Hepatocyte (in vitro differentiated cells): ENCODE results near the gene HECW1. TPM values are rescaled to one million over a fixed set of nuclear protein-coding genes. Genes with fewer than 3 reads are reported as not detected.

Experiments
- DNase-seq: peaks from one replicate; pipeline ENCODE4 v3.0.0-alpha.2; 2016; ENCODE audit warnings: low spot score
- H2AFZ ChIP-seq: fragments of 200-600 bp; sonication (generic); 2 replicates; pipeline ENCODE4 v1.6.0; 2016; ENCODE audit warnings: antibody characterized with exemption, mild to moderate bottlenecking
- H3K27ac ChIP-seq: fragments of 200-600 bp; sonication (generic); 2 replicates; pipeline ENCODE4 v1.5.1; 2016; ENCODE audit warnings: mild to moderate bottlenecking
- H3K27me3 ChIP-seq: fragments of 200-600 bp; sonication (generic); 2 replicates; pipeline ENCODE4 v1.6.1; 2016
- H3K36me3 ChIP-seq: fragments of 200-600 bp; sonication (generic); replicated peaks from 2 replicates; pipeline ENCODE4 v1.5.1; 2016; ENCODE audit warnings: low read depth; ENCODE audit not compliant: insufficient read depth
- H3K4me1 ChIP-seq: fragments of 200-600 bp; sonication (generic); 2 replicates; pipeline ENCODE4 v1.5.1; 2016; ENCODE audit warnings: mild to moderate bottlenecking, moderate library complexity; ENCODE audit not compliant: insufficient read depth
- H3K4me2 ChIP-seq: fragments of 200-600 bp; sonication (generic); 2 replicates; pipeline ENCODE4 v1.6.0; 2016
- H3K4me3 ChIP-seq: fragments of 200-600 bp; sonication (generic); 2 replicates; pipeline ENCODE4 v1.5.1; 2016; ENCODE audit warnings: mild to moderate bottlenecking
- H3K79me2 ChIP-seq: fragments of 200-600 bp; sonication (generic); 2 replicates; pipeline ENCODE4 v1.6.0; 2017; ENCODE audit warnings: mild to moderate bottlenecking
- H3K9me2 ChIP-seq: fragments of 200-600 bp; sonication (generic); replicated peaks from 2 replicates; pipeline ENCODE4 v1.6.0; 2017; ENCODE audit warnings: mild to moderate bottlenecking; ENCODE audit not compliant: insufficient read depth
- H3K9me3 ChIP-seq: fragments of 200-600 bp; sonication (generic); 2 replicates; pipeline ENCODE4 v1.5.1; 2016; ENCODE audit warnings: low read depth, mild to moderate bottlenecking
- H4K20me1 ChIP-seq: fragments of 200-600 bp; sonication (generic); 2 replicates; pipeline ENCODE4 v1.6.0; 2016; ENCODE audit warnings: mild to moderate bottlenecking; ENCODE audit not compliant: insufficient read depth, poor library complexity, severe bottlenecking
- EZH2 ChIP-seq: fragments of 200-600 bp; sonication (generic); IDR thresholded peaks from 2 replicates; pipeline ENCODE4 v1.6.1; 2016; ENCODE audit warnings: antibody characterized with exemption, mild to moderate bottlenecking, borderline replicate concordance
- EZH2phosphoT487 ChIP-seq: fragments of 200-600 bp; sonication (generic); IDR thresholded peaks from one replicate; pipeline ENCODE4 v1.6.1; 2018; ENCODE audit warnings: antibody characterized with exemption, mild to moderate bottlenecking, low read depth, moderate library complexity; ENCODE audit not compliant: unreplicated experiment, severe bottlenecking
- WGBS: methylation state at CpG from one replicate; pipeline ENCODE4 v1.1.6; 2016; ENCODE audit warnings: low lambda C conversion rate; ENCODE audit errors: missing lambda C conversion rate; 5-methylcytosine and 5-hydroxymethylcytosine counted together
- polyA plus RNA-seq: library from polyadenylated mRNA; unstranded; fragments of >200 nt; fragmentation: Nextera tagmentation; extraction: Ambion mirVana; gene quantifications from 2 replicates; pipeline ENCODE4 v1.2.1, GENCODE V29; 2016
- total RNA-seq: library from RNA; depleted of rRNA; stranded (reverse); fragments of >200 nt; gene quantifications from 2 replicates; pipeline ENCODE4 v1.2.3, GENCODE V29; 2014
- TF ChIP-seq, protein P1 (sequence below): fragments of 200-600 bp; sonication (generic); IDR thresholded peaks from 2 replicates; pipeline ENCODE4 v1.5.1; 2016; ENCODE audit warnings: antibody characterized with exemption, mild to moderate bottlenecking; ENCODE audit not compliant: poor library complexity

The HECW1 gene
- total and polyA plus RNA-seq, 2 experiments from 2014 or later: 1.5 to 7.6 TPM

GRCh38 chr7:43533801-43534479 is 421.5 kb downstream of the HECW1 start:
- peak overlapping the region; percentile 32 for H3K4me2 ChIP-seq
- H3K9me2 ChIP-seq: no peaks in the 10 kb centered on the region
- H4K20me1 ChIP-seq: no peaks in the 10 kb centered on the region
- no peaks in the 10 kb centered on the region for H3K9me3 ChIP-seq
- 54% methylated on average over 6 of the region's 6 CpGs for WGBS
- H3K27ac ChIP-seq: peak overlapping the region; percentile 58
- H3K27me3 ChIP-seq: no peaks in the 10 kb centered on the region
- H3K4me1 ChIP-seq: peaks cover 30% of the 10 kb centered on the region
- no peak overlapping the region for H2AFZ ChIP-seq
- peak; percentile 49 for DNase-seq
- no peaks in the 10 kb centered on the region for H3K36me3 ChIP-seq
- no peak overlapping the region for H3K4me3 ChIP-seq
- no peaks in the 10 kb centered on the region for H3K79me2 ChIP-seq
- TF ChIP-seq, protein P1, sequence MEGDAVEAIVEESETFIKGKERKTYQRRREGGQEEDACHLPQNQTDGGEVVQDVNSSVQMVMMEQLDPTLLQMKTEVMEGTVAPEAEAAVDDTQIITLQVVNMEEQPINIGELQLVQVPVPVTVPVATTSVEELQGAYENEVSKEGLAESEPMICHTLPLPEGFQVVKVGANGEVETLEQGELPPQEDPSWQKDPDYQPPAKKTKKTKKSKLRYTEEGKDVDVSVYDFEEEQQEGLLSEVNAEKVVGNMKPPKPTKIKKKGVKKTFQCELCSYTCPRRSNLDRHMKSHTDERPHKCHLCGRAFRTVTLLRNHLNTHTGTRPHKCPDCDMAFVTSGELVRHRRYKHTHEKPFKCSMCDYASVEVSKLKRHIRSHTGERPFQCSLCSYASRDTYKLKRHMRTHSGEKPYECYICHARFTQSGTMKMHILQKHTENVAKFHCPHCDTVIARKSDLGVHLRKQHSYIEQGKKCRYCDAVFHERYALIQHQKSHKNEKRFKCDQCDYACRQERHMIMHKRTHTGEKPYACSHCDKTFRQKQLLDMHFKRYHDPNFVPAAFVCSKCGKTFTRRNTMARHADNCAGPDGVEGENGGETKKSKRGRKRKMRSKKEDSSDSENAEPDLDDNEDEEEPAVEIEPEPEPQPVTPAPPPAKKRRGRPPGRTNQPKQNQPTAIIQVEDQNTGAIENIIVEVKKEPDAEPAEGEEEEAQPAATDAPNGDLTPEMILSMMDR: no peak
- no peak for TF ChIP-seq EZH2phosphoT487
- no peak for TF ChIP-seq EZH2

DNA sequence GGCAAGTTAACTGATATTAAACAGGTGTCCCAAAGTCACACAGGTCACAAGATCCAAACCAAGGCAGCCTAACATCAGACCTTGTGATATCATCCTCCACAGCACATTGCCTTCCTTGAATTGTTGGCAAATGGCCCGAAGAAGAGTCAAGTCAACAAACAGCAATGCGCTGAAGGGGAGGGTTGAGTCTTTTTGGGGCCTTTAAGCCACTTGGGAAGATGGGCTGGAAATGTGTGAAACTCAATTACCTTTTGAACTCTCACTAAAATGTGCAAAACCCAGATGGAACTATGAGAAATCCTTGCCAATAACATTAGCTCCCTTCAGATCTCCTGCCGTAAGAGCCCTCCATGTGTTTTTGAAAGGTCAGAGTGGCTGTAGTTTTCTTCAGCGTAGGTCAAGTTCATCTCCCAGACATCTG is 422.6 kb downstream of the HECW1 start:
- no peak for DNase-seq

DNA sequence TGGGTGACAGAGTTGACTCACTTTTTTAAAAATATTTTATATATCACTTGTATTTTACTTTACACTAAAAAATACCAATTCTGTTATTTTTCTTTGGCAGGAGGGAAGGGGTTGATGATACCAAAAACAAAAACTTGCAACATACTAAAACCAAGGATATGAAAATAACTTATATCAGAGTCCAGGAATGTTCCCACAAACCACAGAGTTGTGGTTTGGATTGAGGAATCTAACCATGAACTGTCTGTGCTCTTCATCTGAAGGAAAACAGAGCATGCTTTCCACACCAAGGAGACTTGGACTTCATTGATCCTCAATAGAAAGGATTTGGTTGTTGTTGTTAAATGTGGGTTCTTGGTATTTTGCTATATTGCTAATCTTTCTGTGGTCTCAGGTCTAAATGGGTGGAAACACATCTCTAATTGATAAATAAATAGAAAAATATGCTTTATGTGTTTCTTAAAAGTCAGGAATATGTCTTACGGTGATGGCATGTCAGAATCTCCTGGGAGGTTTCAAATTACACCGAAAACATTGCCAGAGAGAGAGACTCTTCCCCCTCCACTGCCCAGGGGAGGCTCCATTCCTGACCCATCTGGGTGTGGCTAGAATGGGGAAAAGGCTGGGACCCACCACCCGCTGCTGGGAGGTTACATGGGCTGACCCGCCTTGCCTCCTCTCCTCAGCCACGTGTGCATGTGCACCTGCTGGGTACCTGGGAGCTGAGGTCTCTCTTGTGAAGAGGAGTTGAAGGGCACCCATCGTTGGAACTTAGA is 423.6 kb downstream of the HECW1 start:
- Histone ChIP-seq H3K27ac (peak overlapping the region; percentile 24), H3K9me2 (no peaks in the 10 kb centered on the region), H3K4me3 (no peak overlapping the region), H3K4me2 (no peak overlapping the region), H3K36me3 (no peaks in the 10 kb centered on the region), H3K79me2 (no peaks in the 10 kb centered on the region), H4K20me1 (no peaks in the 10 kb centered on the region), H3K9me3 (no peaks in the 10 kb centered on the region), H3K4me1 (peaks cover 30% of the 10 kb centered on the region), H2AFZ (no peak overlapping the region), H3K27me3 (no peaks in the 10 kb centered on the region)
- DNase-seq: no peak
- TF ChIP-seq EZH2 (no peak), EZH2phosphoT487 (no peak)
- TF ChIP-seq, protein P1: no peak
- 76% methylated on average over 6 of the region's 6 CpGs for WGBS

More for the DNA sequence above, 422.6 kb downstream of the HECW1 start:
- H3K9me2 ChIP-seq: no peaks in the 10 kb centered on the region
- H4K20me1 ChIP-seq: no peaks in the 10 kb centered on the region
- H2AFZ ChIP-seq: no peak overlapping the region
- TF ChIP-seq EZH2phosphoT487: no peak
- TF ChIP-seq, protein P1: no peak
- TF ChIP-seq EZH2: no peak
- no peaks in the 10 kb centered on the region for H3K27me3 ChIP-seq
- H3K4me3 ChIP-seq: no peak overlapping the region
- no peaks in the 10 kb centered on the region for H3K79me2 ChIP-seq
- peaks cover 30% of the 10 kb centered on the region for H3K4me1 ChIP-seq
- no peaks in the 10 kb centered on the region for H3K36me3 ChIP-seq
- H3K9me3 ChIP-seq: no peaks in the 10 kb centered on the region
- H3K4me2 ChIP-seq: no peak overlapping the region
- peak overlapping the region; percentile 4 for H3K27ac ChIP-seq
- WGBS: 91% methylated on average over 4 of the region's 4 CpGs
